ENCODE measurements around the gene SLC25A33. TPM values are rescaled to one million over a fixed set of nuclear protein-coding genes. Genes with fewer than 3 reads are reported as not detected.

SLC25A33 gene
- total and polyA plus RNA-seq, 10 donors = 2.4 to 4.5 (median 3.2) TPM

DNA sequence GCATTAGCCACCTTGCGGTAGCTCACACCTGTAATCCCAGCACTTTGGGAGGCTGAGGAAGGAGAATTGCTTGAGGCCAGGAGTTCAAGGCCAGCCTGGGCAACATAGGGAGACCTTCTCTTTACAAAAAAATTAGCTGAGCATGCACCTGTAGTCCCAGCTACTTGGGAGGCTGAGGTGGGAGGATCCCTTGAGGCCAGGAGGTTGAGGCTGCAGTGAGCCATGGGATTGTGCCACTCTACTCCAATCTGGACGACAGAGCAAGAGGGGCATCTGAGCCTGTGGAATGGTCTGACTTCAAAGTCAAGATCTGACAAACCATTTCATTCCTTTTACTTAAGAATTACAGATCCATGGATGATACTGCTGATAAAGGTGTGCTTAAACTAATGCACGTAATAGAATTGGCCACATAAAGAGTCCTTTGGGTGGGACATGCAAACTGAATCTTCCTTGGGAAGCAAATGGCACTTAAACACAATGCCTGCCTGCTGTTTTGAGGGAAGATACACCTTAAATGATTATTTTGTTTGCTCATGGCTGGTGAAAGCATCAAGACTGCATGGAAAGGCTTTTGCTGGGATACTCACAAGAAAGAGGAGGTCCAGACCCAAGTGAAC lies 47.0 kb downstream of the SLC25A33 start:
- H3K4me1 ChIP-seq = peaks cover 8 to 32% (median 25%) of the 10 kb centered on the region in 6 donors
- TF ChIP-seq POLR2AphosphoS5 (IDR thresholded peaks at IDR 0.05) = no peak
- TF ChIP-seq POLR2A (IDR thresholded peaks at IDR 0.05) = no peak
- TF ChIP-seq, protein P1, sequence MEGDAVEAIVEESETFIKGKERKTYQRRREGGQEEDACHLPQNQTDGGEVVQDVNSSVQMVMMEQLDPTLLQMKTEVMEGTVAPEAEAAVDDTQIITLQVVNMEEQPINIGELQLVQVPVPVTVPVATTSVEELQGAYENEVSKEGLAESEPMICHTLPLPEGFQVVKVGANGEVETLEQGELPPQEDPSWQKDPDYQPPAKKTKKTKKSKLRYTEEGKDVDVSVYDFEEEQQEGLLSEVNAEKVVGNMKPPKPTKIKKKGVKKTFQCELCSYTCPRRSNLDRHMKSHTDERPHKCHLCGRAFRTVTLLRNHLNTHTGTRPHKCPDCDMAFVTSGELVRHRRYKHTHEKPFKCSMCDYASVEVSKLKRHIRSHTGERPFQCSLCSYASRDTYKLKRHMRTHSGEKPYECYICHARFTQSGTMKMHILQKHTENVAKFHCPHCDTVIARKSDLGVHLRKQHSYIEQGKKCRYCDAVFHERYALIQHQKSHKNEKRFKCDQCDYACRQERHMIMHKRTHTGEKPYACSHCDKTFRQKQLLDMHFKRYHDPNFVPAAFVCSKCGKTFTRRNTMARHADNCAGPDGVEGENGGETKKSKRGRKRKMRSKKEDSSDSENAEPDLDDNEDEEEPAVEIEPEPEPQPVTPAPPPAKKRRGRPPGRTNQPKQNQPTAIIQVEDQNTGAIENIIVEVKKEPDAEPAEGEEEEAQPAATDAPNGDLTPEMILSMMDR (IDR thresholded peaks at IDR 0.05 in 8 of 11, conservative IDR thresholded peaks at IDR 0.05 in 3 of 11) = no peak
- 82 to 94% (median 93%) methylated on average over 3 of the region's 3 CpGs for WGBS, 5 donors
- peaks cover 0 to 23% (median 7%) of the 10 kb centered on the region in 6 donors for H3K36me3 ChIP-seq
- H3K4me3 ChIP-seq = no peak overlapping the region
- H3K27ac ChIP-seq = no peak overlapping the region
- intact Hi-C loops (cut with DNase I; ENCODE audit: low total_unique reads) = no loop called here
- DNase-seq = no peak
- no peaks in the 10 kb centered on the region for H3K9me3 ChIP-seq
- H3K27me3 ChIP-seq (replicated peaks in 1 of 7) = no peaks in the 10 kb centered on the region

DNA sequence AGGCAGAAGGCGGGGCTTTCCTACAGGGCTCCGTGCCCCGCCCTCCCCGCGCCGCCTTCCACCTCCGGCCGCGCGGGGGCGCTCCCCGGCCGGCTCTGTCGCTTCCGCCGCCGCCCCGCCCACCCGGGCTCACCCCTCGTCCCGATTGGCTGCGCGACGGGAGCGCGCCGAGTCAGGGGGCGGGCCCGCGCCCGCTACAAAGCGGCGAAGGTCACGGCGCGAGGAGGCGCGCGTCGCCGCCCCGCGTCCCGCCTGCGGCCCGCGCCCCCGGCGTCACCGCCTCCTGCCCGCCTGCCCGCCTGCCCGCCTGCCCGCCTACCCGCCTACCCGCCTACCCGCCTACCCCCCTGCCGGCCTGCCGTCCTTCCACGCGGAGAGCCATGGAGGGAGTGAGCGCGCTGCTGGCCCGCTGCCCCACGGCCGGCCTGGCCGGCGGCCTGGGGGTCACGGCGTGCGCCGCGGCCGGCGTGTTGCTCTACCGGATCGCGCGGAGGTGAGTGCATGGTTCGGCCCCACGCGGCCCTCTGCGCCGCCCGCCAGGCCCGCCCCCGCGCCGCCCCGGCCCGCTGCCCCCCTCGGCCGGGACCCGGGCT lies 49.4 kb downstream of the SLC25A33 start, which contains the start of gene TMEM201:
TMEM201 (plus strand) TSS at position 361 of the 593 bp plus-strand sequence; CDS start at position 381, 20 bp downstream.
- H3K9me3 ChIP-seq = no peaks in the 10 kb centered on the region
- peaks cover 19 to 56% (median 49%) of the 10 kb centered on the region in 6 donors for H3K4me1 ChIP-seq
- intact Hi-C loops (cut with DNase I; ENCODE audit: low total_unique reads) = no loop called here
- peak within 1 kb of the TSS; percentile 65 to 91 (median 72) for H3K4me3 ChIP-seq
- TF ChIP-seq POLR2A (IDR thresholded peaks at IDR 0.05) (no peak), POLR2AphosphoS5 (IDR thresholded peaks at IDR 0.05) (peak; percentile 8 to 73 (median 64))
- TF ChIP-seq, protein P1 (IDR thresholded peaks at IDR 0.05 in 8 of 11, conservative IDR thresholded peaks at IDR 0.05 in 3 of 11) = peak in 10 of 11 experiments; percentile 37 to 99 (median 96)
- DNase-seq = peak; percentile 98
- H3K36me3 ChIP-seq = peaks cover 0 to 10% (median 0%) of the 10 kb centered on the region in 6 donors
- H3K27ac ChIP-seq = peak within 1 kb of the TSS; percentile 23 to 88 (median 65)
- 0 to 1% (median 0%) methylated on average over 1 to 94 of the region's 94 CpGs for WGBS, 5 donors
- no peaks in the 10 kb centered on the region for H3K27me3 ChIP-seq (replicated peaks in 1 of 7)

- Histone ChIP-seq H3K4me1 (peaks cover 24 to 61% (median 54%) of the 10 kb centered on the region in 6 donors), H3K36me3 (peaks cover 0 to 5% (median 0%) of the 10 kb centered on the region in 6 donors), H3K27ac (peak overlapping the region in 7 of 8 donors; percentile 23 to 88 (median 74)), H3K9me3 (no peaks in the 10 kb centered on the region), H3K4me3 (peak overlapping the region; percentile 65 to 91 (median 72)), H3K27me3 (replicated peaks in 1 of 7) (no peaks in the 10 kb centered on the region)
- peak; percentile 84 for DNase-seq
- 0 to 2% (median 1%) methylated on average over 16 to 63 of the region's 63 CpGs for WGBS, 5 donors
- peak in 1 of 3 donors; percentile 42 for TF ChIP-seq POLR2AphosphoS5 (IDR thresholded peaks at IDR 0.05)
- TF ChIP-seq, protein P1 (IDR thresholded peaks at IDR 0.05 in 8 of 11, conservative IDR thresholded peaks at IDR 0.05 in 3 of 11) = no peak
- intact Hi-C loops (cut with DNase I; ENCODE audit: low total_unique reads) = no loop called here
Observed at GRCh38 chr1:9589144-9589718, 50.0 kb downstream of the SLC25A33 start.

DNA sequence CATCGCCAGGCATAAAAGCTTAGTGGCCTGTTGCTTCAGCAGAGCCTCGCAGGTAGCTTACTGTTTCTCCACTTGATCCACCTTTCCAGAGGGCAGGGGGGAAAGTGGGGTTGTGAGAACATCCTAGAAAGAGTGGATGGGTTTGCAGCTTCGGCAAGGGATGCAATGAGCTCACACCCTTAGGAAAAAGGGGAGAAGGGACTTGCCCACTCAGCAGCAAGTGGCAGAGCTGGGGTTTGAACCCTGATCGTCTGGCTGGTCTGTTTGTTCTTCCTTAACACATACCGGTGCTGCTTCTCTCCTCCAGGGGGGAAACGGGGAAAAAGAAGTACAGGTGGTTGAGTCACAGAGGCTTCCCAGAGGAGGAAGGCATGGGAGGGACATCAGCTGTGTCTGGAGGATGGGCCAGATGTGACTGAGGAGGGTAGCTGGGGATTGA lies 50.5 kb downstream of the SLC25A33 start:
- Histone ChIP-seq H3K9me3 (no peaks in the 10 kb centered on the region), H3K27ac (peak overlapping the region in 6 of 8 donors; percentile 48 to 88 (median 75)), H3K27me3 (replicated peaks in 1 of 7) (no peaks in the 10 kb centered on the region), H3K36me3 (no peaks in the 10 kb centered on the region), H3K4me3 (peak overlapping the region; percentile 65 to 91 (median 72)), H3K4me1 (peaks cover 24 to 67% (median 55%) of the 10 kb centered on the region in 6 donors)
- TF ChIP-seq POLR2A (IDR thresholded peaks at IDR 0.05) (no peak), POLR2AphosphoS5 (IDR thresholded peaks at IDR 0.05) (no peak)
- TF ChIP-seq, protein P1 (IDR thresholded peaks at IDR 0.05 in 8 of 11, conservative IDR thresholded peaks at IDR 0.05 in 3 of 11) = no peak
- intact Hi-C loops (cut with DNase I; ENCODE audit: low total_unique reads) = no loop called here
- no peak for DNase-seq
- WGBS, 5 donors = 7 to 19% (median 15%) methylated on average over 6 of the region's 6 CpGs
